GM18526 (cell line): ENCODE data around the gene TNRC18.

ENCODE experiments used
- POLR2A ChIP-seq: IDR thresholded peaks from 3 replicates; pipeline ENCODE4 v1.6.1; 2011; ENCODE audit not compliant: insufficient read length; ENCODE audit errors: extremely low read depth

TNRC18 gene

GRCh38 chr7:5286933-5287332 lies 136.7 kb downstream of the TNRC18 start:
- no peak for TF ChIP-seq POLR2A

- no peak for TF ChIP-seq POLR2A
Measured at GRCh38 chr7:5284304-5285281, 139.0 kb downstream of the TNRC18 start.

- TF ChIP-seq POLR2A, result no peak
Measured at GRCh38 chr7:5283421-5284303, 140.0 kb downstream of the TNRC18 start.

- no peak for TF ChIP-seq POLR2A
Measured at GRCh38 chr7:5282543-5283316, 140.9 kb downstream of the TNRC18 start, which contains the start of gene SLC29A4. TSS of gene SLC29A4 (plus strand) at chr7:5282943. CDS start at chr7:5287817, 4,874 bp downstream.

- no peak for TF ChIP-seq POLR2A
Measured at GRCh38 chr7:5279734-5280133, 143.9 kb downstream of the TNRC18 start.

GRCh38 chr7:5278766-5279165 lies 144.9 kb downstream of the TNRC18 start:
- TF ChIP-seq POLR2A, result no peak

GRCh38 chr7:5276611-5277010 lies 147.0 kb downstream of the TNRC18 start:
- no peak for TF ChIP-seq POLR2A

GRCh38 chr7:5274441-5274840 lies 149.2 kb downstream of the TNRC18 start:
- no peak for TF ChIP-seq POLR2A

GRCh38 chr7:5270788-5271187 lies 152.8 kb downstream of the TNRC18 start:
- no peak for TF ChIP-seq POLR2A

- TF ChIP-seq POLR2A, result no peak
Measured at GRCh38 chr7:5266191-5267028, 157.2 kb downstream of the TNRC18 start.

- TF ChIP-seq POLR2A, result no peak
Measured at GRCh38 chr7:5265320-5266190, 158.1 kb downstream of the TNRC18 start.
